Neuron (in vitro differentiated cells): ENCODE results near the gene NKX6-2.

Source experiments
- H2AFZ ChIP-seq: one replicate; pipeline ENCODE4 v1.6.1; 2013; ENCODE audit warnings: low read depth, mild to moderate bottlenecking, inconsistent platforms, low read length, moderate library complexity
- H3K27me3 ChIP-seq: one replicate; pipeline ENCODE4 v1.6.1; 2013; ENCODE audit warnings: low read length; ENCODE audit not compliant: insufficient read depth
- H3K36me3 ChIP-seq: one replicate; pipeline ENCODE4 v1.6.1; 2013; ENCODE audit warnings: low read length; ENCODE audit not compliant: insufficient read depth
- H3K4me1 ChIP-seq: one replicate; pipeline ENCODE4 v1.6.1; 2013; ENCODE audit warnings: low read length; ENCODE audit not compliant: insufficient read depth
- H3K4me3 ChIP-seq: 2 replicates; pipeline ENCODE4 v1.5.1; 2013; ENCODE audit warnings: mild to moderate bottlenecking, low read length, moderate library complexity
- H3K9me3 ChIP-seq: one replicate; pipeline ENCODE4 v1.6.1; 2013; ENCODE audit warnings: low read length

The NKX6-2 gene

DNA sequence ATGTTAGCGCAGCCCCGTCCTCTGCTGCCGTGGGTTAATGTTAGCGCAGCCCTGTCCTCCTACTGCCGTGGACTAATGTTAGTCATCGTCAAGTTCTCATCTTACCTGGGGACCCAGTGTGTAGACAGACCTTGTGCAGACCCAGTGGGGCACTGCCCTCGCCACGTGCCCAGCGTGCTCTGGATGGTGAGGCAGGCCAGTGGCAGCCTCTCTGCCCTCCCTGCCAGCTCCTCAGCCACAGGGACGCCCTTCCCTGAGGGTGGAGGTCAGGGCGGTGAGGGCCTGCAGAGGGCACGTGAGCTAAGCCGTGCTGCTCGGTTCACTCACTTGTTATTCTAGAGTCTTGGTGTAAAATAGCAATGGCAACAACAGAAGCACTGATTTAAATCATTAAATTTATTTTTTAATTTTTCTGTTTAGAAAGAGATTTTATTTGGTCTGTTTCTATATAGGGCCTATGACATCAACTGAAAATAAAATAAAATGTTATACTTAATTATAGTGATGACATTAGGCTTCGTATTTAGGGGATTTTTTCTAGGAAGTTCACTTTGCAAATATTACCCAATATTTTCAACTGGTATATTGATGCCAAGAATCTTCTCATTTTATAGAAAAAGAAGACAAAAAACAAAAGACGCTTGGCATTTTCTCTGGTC, 48.4 kb downstream of the NKX6-2 start:
- H3K36me3 ChIP-seq = no peaks in the 10 kb centered on the region
- H3K9me3 ChIP-seq = peaks cover 23% of the 10 kb centered on the region
- H3K4me3 ChIP-seq = no peak overlapping the region
- H2AFZ ChIP-seq = no peak overlapping the region
- no peaks in the 10 kb centered on the region for H3K27me3 ChIP-seq
- peaks cover 27% of the 10 kb centered on the region for H3K4me1 ChIP-seq

DNA sequence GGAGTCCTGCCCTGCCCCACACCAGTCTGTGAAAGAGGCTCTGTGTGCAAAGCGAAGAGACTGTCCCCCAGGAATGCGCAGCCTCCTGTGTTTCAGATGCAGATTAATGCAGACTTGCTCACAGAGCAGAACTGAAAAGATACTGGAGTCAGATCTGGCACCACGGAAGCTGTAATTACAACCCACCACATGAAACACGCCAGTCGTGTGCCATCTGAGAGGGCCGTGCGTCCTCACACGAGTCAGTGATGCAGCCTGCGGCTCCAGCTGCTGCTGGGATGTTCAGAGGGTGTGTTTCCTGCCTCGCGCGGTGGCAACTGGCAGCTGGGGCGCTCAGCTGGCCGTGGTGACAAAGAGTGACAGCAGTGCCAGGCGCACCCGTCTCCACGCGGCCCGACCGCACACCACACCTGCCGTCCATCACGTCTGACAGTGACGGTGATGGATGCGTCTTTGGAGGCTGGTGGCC, 50.0 kb downstream of the NKX6-2 start:
- peaks cover 19% of the 10 kb centered on the region for H3K4me1 ChIP-seq
- no peaks in the 10 kb centered on the region for H3K27me3 ChIP-seq
- H3K36me3 ChIP-seq = no peaks in the 10 kb centered on the region
- H3K9me3 ChIP-seq = peaks cover 26% of the 10 kb centered on the region
- H3K4me3 ChIP-seq = no peak overlapping the region
- no peak overlapping the region for H2AFZ ChIP-seq

DNA sequence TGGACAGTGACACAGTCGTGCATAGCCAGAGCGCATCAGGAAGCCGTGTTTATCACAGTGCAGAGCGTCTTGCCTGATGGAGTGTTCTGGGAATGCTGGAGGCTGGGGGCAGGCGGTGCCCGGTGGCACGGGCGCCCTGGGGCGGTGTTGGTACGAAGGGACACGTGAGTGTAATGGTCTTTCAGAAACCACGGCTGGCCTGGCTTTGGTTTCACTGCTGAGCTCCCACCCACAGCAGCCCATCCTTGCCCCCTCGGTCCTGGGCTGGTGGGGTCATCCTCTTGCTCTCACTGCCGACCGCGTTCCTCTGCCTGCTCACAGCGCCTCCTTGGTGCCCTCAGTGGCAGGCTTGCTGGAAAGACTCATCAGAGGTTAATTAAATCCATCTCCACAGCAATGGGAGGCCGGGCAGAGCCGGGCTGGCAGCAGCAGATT, 50.6 kb downstream of the NKX6-2 start:
- no peaks in the 10 kb centered on the region for H3K27me3 ChIP-seq
- peaks cover 19% of the 10 kb centered on the region for H3K4me1 ChIP-seq

DNA sequence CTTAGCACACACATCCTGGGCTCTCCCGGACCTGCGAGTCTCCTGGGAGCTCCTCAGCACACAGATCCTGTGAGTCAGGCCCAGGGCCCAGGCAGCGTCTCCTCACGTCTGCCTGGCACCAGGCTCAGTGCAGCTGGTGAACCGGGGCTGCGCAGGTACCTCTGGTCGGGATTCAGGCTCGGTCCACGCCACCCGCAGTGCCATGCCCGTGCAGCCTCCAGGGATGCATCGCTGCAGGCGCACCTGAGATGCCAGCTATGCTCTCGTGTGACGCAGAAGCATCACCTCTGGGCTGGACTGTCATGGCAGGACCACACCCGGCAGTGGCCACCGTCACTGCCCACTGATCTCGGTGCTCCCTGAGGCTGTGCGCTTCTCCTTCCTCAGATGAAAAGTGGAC, 52.0 kb downstream of the NKX6-2 start:
- peaks cover 19% of the 10 kb centered on the region for H3K4me1 ChIP-seq
- H3K27me3 ChIP-seq = no peaks in the 10 kb centered on the region
- H2AFZ ChIP-seq = no peak overlapping the region
- H3K36me3 ChIP-seq = no peaks in the 10 kb centered on the region
- H3K9me3 ChIP-seq = peaks cover 15% of the 10 kb centered on the region
- H3K4me3 ChIP-seq = no peak overlapping the region

More for the DNA sequence above, 50.6 kb downstream of the NKX6-2 start:
- Histone ChIP-seq H3K4me3 (no peak overlapping the region), H3K9me3 (peaks cover 25% of the 10 kb centered on the region), H2AFZ (no peak overlapping the region), H3K36me3 (no peaks in the 10 kb centered on the region)
